Measurements from ENCODE around the gene ARF4. TPM values are rescaled to one million over a fixed set of nuclear protein-coding genes. Genes with fewer than 3 reads are reported as not detected.

The ARF4 gene
- total RNA-seq, 5 donors from 2014 or later (not counting 1 experiment from before 2014, with no cell fraction given): 44.7 to 71.5 (median 47.3) TPM

- 100% methylated on average over 3 of the region's 3 CpGs for WGBS (ENCODE audit: insufficient coverage)
- Mint-ChIP-seq H3K4me1 (no peaks in the 10 kb centered on the region), H3K27me3 (no peaks in the 10 kb centered on the region), H3K36me3 (no peaks in the 10 kb centered on the region), H3K4me3 (no peak overlapping the region), H3K27ac (no peak overlapping the region), H3K9me3 (peaks cover 0 to 2% (median 0%) of the 10 kb centered on the region in 3 donors)
- H3K9me3 ChIP-seq: no peaks in the 10 kb centered on the region
- H3K27me3 ChIP-seq (replicated peaks in 1 of 2; ENCODE audit: control insufficient read depth in 2 of 2, extremely low read depth in 1 of 2, insufficient read depth in 2 of 2, low read length in 1 of 2): no peaks in the 10 kb centered on the region
- no peak overlapping the region for H3K27ac ChIP-seq (ENCODE audit: low read length)
- no peak overlapping the region for H3K4me3 ChIP-seq (ENCODE audit: control insufficient read depth in 1 of 2, extremely low read depth in 1 of 2, low read length in 1 of 2)
- DNase-seq (no peak), ATAC-seq (replicated peaks in 1 of 4) (no peak)
- CTCF ChIA-PET: no interaction called here
- no peaks in the 10 kb centered on the region for H3K36me3 ChIP-seq (ENCODE audit: control insufficient read depth in 2 of 2, extremely low read depth in 1 of 2, insufficient read depth in 1 of 2, low read length in 1 of 2)
- POLR2A ChIA-PET: no interaction called here
- H3K4me1 ChIP-seq (ENCODE audit: control insufficient read depth in 1 of 2, extremely low read depth in 1 of 2, insufficient read depth in 2 of 2, low read length in 2 of 2): no peaks in the 10 kb centered on the region
Measured at GRCh38 chr3:57538465-57538864, 58.7 kb downstream of the ARF4 start.

- Mint-ChIP-seq H3K4me1 (no peaks in the 10 kb centered on the region), H3K27ac (no peak overlapping the region), H3K36me3 (no peaks in the 10 kb centered on the region), H3K4me3 (no peak overlapping the region), H3K27me3 (no peaks in the 10 kb centered on the region), H3K9me3 (peaks cover 0 to 4% (median 1%) of the 10 kb centered on the region in 3 donors)
- CTCF ChIA-PET: no interaction called here
- H3K27me3 ChIP-seq (replicated peaks in 1 of 2; ENCODE audit: control insufficient read depth in 2 of 2, extremely low read depth in 1 of 2, insufficient read depth in 2 of 2, low read length in 1 of 2): no peaks in the 10 kb centered on the region
- H3K36me3 ChIP-seq (ENCODE audit: control insufficient read depth in 2 of 2, extremely low read depth in 1 of 2, insufficient read depth in 1 of 2, low read length in 1 of 2): no peaks in the 10 kb centered on the region
- POLR2A ChIA-PET: interaction anchor here in 1 of 2 donors (0.7 kb wide), 1 partner anchor 20 kb away, joined by 3 read pairs; no protein-coding TSS in a partner anchor
- DNase-seq (no peak), ATAC-seq (replicated peaks in 1 of 4) (no peak)
- H3K9me3 ChIP-seq: no peaks in the 10 kb centered on the region
- H3K4me1 ChIP-seq (ENCODE audit: control insufficient read depth in 1 of 2, extremely low read depth in 1 of 2, insufficient read depth in 2 of 2, low read length in 2 of 2): no peaks in the 10 kb centered on the region
- no peak overlapping the region for H3K27ac ChIP-seq (ENCODE audit: low read length)
- H3K4me3 ChIP-seq (ENCODE audit: control insufficient read depth in 1 of 2, extremely low read depth in 1 of 2, low read length in 1 of 2): no peak overlapping the region
Measured at GRCh38 chr3:57530071-57530608, 67.0 kb downstream of the ARF4 start.

Other genes starting within 250 kb of the ARF4 start
- gene DNAH12, start 53.0 kb downstream of the ARF4 start, total RNA-seq: under 1 TPM; 0.12 to 0.39 (median 0.25) TPM
- gene PDE12, start 41.1 kb downstream of the ARF4 start, total RNA-seq: 10 to 100 TPM; 23.0 to 32.5 (median 26.7) TPM
- 10 to 100 TPM; 31.6 to 58.9 (median 35.6) TPM for gene DENND6A, start 95.7 kb upstream of the ARF4 start, total RNA-seq
- 10 to 100 TPM; 57.4 to 78.8 (median 72.3) TPM for gene SLMAP, start 159.0 kb upstream of the ARF4 start, total RNA-seq